Motor neuron (in vitro differentiated cells): ENCODE data around the gene FAM111A. TPM values are rescaled to one million over a fixed set of nuclear protein-coding genes. Genes with fewer than 3 reads are reported as not detected.
"Not testable (repeated sequence)": the region's sequence is repeated elsewhere in the genome, so short reads cannot be mapped to it uniquely, and the experiment has no call there.

Experiments used
- ATAC-seq, 8 experiments: fragments of 200-7000 bp; cut with Tn5 transposase; replicated peaks in 6 of 8; 2 replicates each; pipeline ENCODE4 v1.8.0; 2021; ENCODE audit warnings: mild to moderate bottlenecking in 8 of 8, moderate library complexity in 8 of 8
- H3K27ac ChIP-seq, 2 donors: fragments of 250-450 bp; sonication (Bioruptor Pico); 2 replicates each; pipeline ENCODE4 v1.9.0; 2021; ENCODE audit warnings: antibody characterized with exemption in 2 of 2, mild to moderate bottlenecking in 2 of 2, moderate library complexity in 1 of 2
- H3K4me1 ChIP-seq, 2 donors: fragments of 250-450 bp; sonication (Bioruptor Pico); replicated peaks in 1 of 2; 2 replicates each; pipeline ENCODE4 v1.6.1; 2021; ENCODE audit warnings: antibody characterized with exemption in 2 of 2, mild to moderate bottlenecking in 2 of 2, moderate library complexity in 1 of 2
- H3K4me3 ChIP-seq, 5 donors: fragments of 250-450 bp; sonication (Bioruptor Pico); 2 replicates each; pipeline ENCODE4 v1.9.0; 2021; ENCODE audit warnings: antibody characterized with exemption in 5 of 5, mild to moderate bottlenecking in 5 of 5, moderate library complexity in 4 of 5
- WGBS, 10 experiments: fragments of 450-650 bp; shearing (Covaris generic); methylation state at CpG; one replicate each; pipeline ENCODE4 v1.0.0; 2022; 5-methylcytosine and 5-hydroxymethylcytosine counted together
- in situ Hi-C, 9 experiments: fragments of 400-800 bp; cut with MboI; loops; one replicate each; pipeline ENCODE4 v1.15.0; 2021; ENCODE audit warnings: low sequenced_read_pairs in 9 of 9, low pct_unique_long_range_greater_than_20kb in 2 of 9; ENCODE audit not compliant: unreplicated experiment in 9 of 9
- total RNA-seq, 8 experiments: library from RNA; unstranded; fragments of 300-600 nt; gene quantifications; 2 replicates each; pipeline versions ENCODE4 v1.2.3 to v1.2.4, GENCODE V29; 2022

The FAM111A gene
- total RNA-seq = 10 to 100 TPM in 4 of 8 experiments, 1 to 10 TPM in 4; 2.3 to 38.9 (median 15.4) TPM

GRCh38 chr11:59142530-59143507 is at the start of gene FAM111A:
Gene FAM111A (plus strand): TSS chr11:59142856. CDS start chr11:59148873, 6,017 bp downstream.
- no peak within 1 kb of the TSS for H3K27ac ChIP-seq
- in situ Hi-C loops = no loop called here
- ATAC-seq = peak; percentile 83 to 96 (median 94)
- H3K4me1 ChIP-seq = peaks cover 0 to 3% of the 10 kb centered on the region in 2 donors
- H3K4me3 ChIP-seq = peak within 1 kb of the TSS; percentile 41 to 62 (median 45)
- 0 to 20% (median 4%) methylated on average over 2 to 47 of the region's 50 CpGs; no CpG with 5 or more reads in 2 of the 10 experiments for WGBS, 10 experiments

- H3K27ac ChIP-seq, in situ Hi-C loops, ATAC-seq, H3K4me1 ChIP-seq, H3K4me3 ChIP-seq: not testable (repeated sequence)
Measured at GRCh38 chr11:59093576-59093975, 49.1 kb upstream of the FAM111A start.

- WGBS, 10 experiments = 29 to 100% (median 71%) methylated on average over 1 of the region's 1 CpG; no CpG with 5 or more reads in 5 of the 10 experiments
- in situ Hi-C loops, H3K4me1 ChIP-seq, ATAC-seq, H3K27ac ChIP-seq, H3K4me3 ChIP-seq: not testable (repeated sequence)
Measured at GRCh38 chr11:59095225-59095624, 47.4 kb upstream of the FAM111A start.

GRCh38 chr11:59095972-59096575 is 46.6 kb upstream of the FAM111A start:
- in situ Hi-C loops, ATAC-seq, H3K4me1 ChIP-seq, H3K27ac ChIP-seq, H3K4me3 ChIP-seq: not testable (repeated sequence)
- WGBS, 10 experiments = 28 to 99% (median 59%) methylated on average over 2 to 5 of the region's 5 CpGs; no CpG with 5 or more reads in 4 of the 10 experiments

- WGBS, 10 experiments = 41 to 100% (median 88%) methylated on average over 3 to 5 of the region's 5 CpGs; no CpG with 5 or more reads in 2 of the 10 experiments
- Histone ChIP-seq H3K4me1 (no peaks in the 10 kb centered on the region), H3K27ac (no peak overlapping the region), H3K4me3 (no peak overlapping the region)
- in situ Hi-C loops = no loop called here
- peak in 4 of 8 experiments; percentile 28 to 83 (median 76) for ATAC-seq
Measured at GRCh38 chr11:59097113-59097708, 45.4 kb upstream of the FAM111A start.

GRCh38 chr11:59097938-59098337 is 44.7 kb upstream of the FAM111A start:
- H3K27ac ChIP-seq, in situ Hi-C loops, ATAC-seq, H3K4me1 ChIP-seq, H3K4me3 ChIP-seq: not testable (repeated sequence)
- 90 to 100% (median 98%) methylated on average over 2 to 6 of the region's 8 CpGs; no CpG with 5 or more reads in 4 of the 10 experiments for WGBS, 10 experiments

- in situ Hi-C loops = no loop called here
- peak overlapping the region in 1 of 5 donors; percentile 27 for H3K4me3 ChIP-seq
- H3K4me1 ChIP-seq = peaks cover 0 to 6% of the 10 kb centered on the region in 2 donors
- no peak overlapping the region for H3K27ac ChIP-seq
- WGBS, 10 experiments = 0 to 100% (median 57%) methylated on average over 1 to 17 of the region's 23 CpGs; no CpG with 5 or more reads in 3 of the 10 experiments
- peak in 4 of 8 experiments; percentile 2 to 55 (median 26) for ATAC-seq
Measured at GRCh38 chr11:59102259-59102765, 40.3 kb upstream of the FAM111A start.

GRCh38 chr11:59106363-59107336 is 36.0 kb upstream of the FAM111A start, which contains the start of gene FAM111B:
Gene FAM111B (plus strand): TSS chr11:59107237. CDS start chr11:59109626, 2,389 bp downstream.
- no peak within 1 kb of the TSS for H3K27ac ChIP-seq
- 0 to 17% (median 2%) methylated on average over 1 to 18 of the region's 64 CpGs; no CpG with 5 or more reads in 5 of the 10 experiments for WGBS, 10 experiments
- peak within 1 kb of the TSS; percentile 38 to 66 (median 45) for H3K4me3 ChIP-seq
- in situ Hi-C loops = no loop called here
- H3K4me1 ChIP-seq = peaks cover 0 to 6% of the 10 kb centered on the region in 2 donors
- ATAC-seq = peak; percentile 93 to 98 (median 96)

- H3K4me1 ChIP-seq, ATAC-seq, in situ Hi-C loops, H3K27ac ChIP-seq: not testable (repeated sequence)
- WGBS, 10 experiments = 0 to 62% (median 12%) methylated on average over 1 to 7 of the region's 10 CpGs; no CpG with 5 or more reads in 6 of the 10 experiments
- peak overlapping the region in 4 of 5 donors; percentile 45 to 66 (median 48) for H3K4me3 ChIP-seq
Measured at GRCh38 chr11:59107721-59108120, 34.9 kb upstream of the FAM111A start.

- no peak for ATAC-seq
- 23 to 100% (median 74%) methylated on average over 2 of the region's 2 CpGs; no CpG with 5 or more reads in 1 of the 10 experiments for WGBS, 10 experiments
- H3K27ac ChIP-seq = no peak overlapping the region
- no peaks in the 10 kb centered on the region for H3K4me1 ChIP-seq
- H3K4me3 ChIP-seq = no peak overlapping the region
- in situ Hi-C loops = no loop called here
Measured at GRCh38 chr11:59112494-59112893, 30.2 kb upstream of the FAM111A start.

- 91 to 100% (median 100%) methylated on average over 1 to 3 of the region's 3 CpGs; no CpG with 5 or more reads in 2 of the 10 experiments for WGBS, 10 experiments
- Histone ChIP-seq H3K4me1 (no peaks in the 10 kb centered on the region), H3K27ac (no peak overlapping the region), H3K4me3 (no peak overlapping the region)
- in situ Hi-C loops = no loop called here
- no peak for ATAC-seq
Measured at GRCh38 chr11:59114344-59114743, 28.3 kb upstream of the FAM111A start.
